GM06990 (cell line): ENCODE results near the gene KIAA1328.

Experiments
- DNase-seq: peaks from one replicate; pipeline ENCODE4 v3.0.0-alpha.2; 2011; ENCODE audit not compliant: insufficient read length; ENCODE audit errors: extremely low read depth
- H3K27me3 ChIP-seq: replicated peaks from 2 replicates; pipeline ENCODE4 v1.6.0; 2011; ENCODE audit warnings: low read length; ENCODE audit not compliant: control insufficient read depth, insufficient read depth
- H3K36me3 ChIP-seq: 2 replicates; pipeline ENCODE4 v1.5.1; 2011; ENCODE audit warnings: low read length; ENCODE audit not compliant: control insufficient read depth, insufficient read depth
- H3K4me3 ChIP-seq: replicated peaks from 2 replicates; pipeline ENCODE4 v1.5.1; 2011; ENCODE audit warnings: low read depth, mild to moderate bottlenecking, control low read depth, low read length
- CTCF ChIP-seq: IDR thresholded peaks from 2 replicates; pipeline ENCODE4 v1.5.1; 2011; ENCODE audit warnings: low read length, control low read depth, mild to moderate bottlenecking, inconsistent platforms; ENCODE audit not compliant: insufficient read depth, poor library complexity, severe bottlenecking

Gene KIAA1328

GRCh38 chr18:37246779-37247340 is 417.9 kb downstream of the KIAA1328 start:
- Histone ChIP-seq H3K27me3 (no peaks in the 10 kb centered on the region), H3K36me3 (no peaks in the 10 kb centered on the region), H3K4me3 (no peak overlapping the region)
- DNase-seq = no peak
- no peak for TF ChIP-seq CTCF

GRCh38 chr18:37247497-37248161 is 418.7 kb downstream of the KIAA1328 start:
- no peaks in the 10 kb centered on the region for H3K36me3 ChIP-seq
- H3K27me3 ChIP-seq = no peaks in the 10 kb centered on the region; the same call in 1 of the 2 replicates
- H3K4me3 ChIP-seq = no peak overlapping the region
- no peak for TF ChIP-seq CTCF
- DNase-seq = no peak

- TF ChIP-seq CTCF = peak; percentile 2
- DNase-seq = no peak
- H3K27me3 ChIP-seq = no peaks in the 10 kb centered on the region; the same call in 1 of the 2 replicates
- no peaks in the 10 kb centered on the region for H3K36me3 ChIP-seq
- no peak overlapping the region for H3K4me3 ChIP-seq
Measured at GRCh38 chr18:37248281-37248680, 419.4 kb downstream of the KIAA1328 start.

GRCh38 chr18:37249171-37249886 is 420.4 kb downstream of the KIAA1328 start:
- no peaks in the 10 kb centered on the region for H3K36me3 ChIP-seq
- no peak overlapping the region for H3K4me3 ChIP-seq
- H3K27me3 ChIP-seq = no peaks in the 10 kb centered on the region; the same call in 1 of the 2 replicates
- no peak for TF ChIP-seq CTCF
- no peak for DNase-seq

GRCh38 chr18:37249895-37250618 is 421.1 kb downstream of the KIAA1328 start:
- TF ChIP-seq CTCF = no peak
- no peaks in the 10 kb centered on the region; the same call in 1 of the 2 replicates for H3K27me3 ChIP-seq
- DNase-seq = no peak
- H3K36me3 ChIP-seq = no peaks in the 10 kb centered on the region
- H3K4me3 ChIP-seq = no peak overlapping the region
